NCI-H748 (cell line): ENCODE data around the gene BOD1.
"Not testable (repeated sequence)": the region's sequence is repeated elsewhere in the genome, so short reads cannot be mapped to it uniquely, and the experiment has no call there.

Source experiments
- DNase-seq: peaks from one replicate; lab custom pipeline; 2025; ENCODE audit not compliant: unreplicated experiment; lab: John Stamatoyannopoulos, UW

BOD1 gene

GRCh38 chr5:173620784-173621183 lies 4.3 kb upstream of the BOD1 start:
- DNase-seq = no peak

DNA sequence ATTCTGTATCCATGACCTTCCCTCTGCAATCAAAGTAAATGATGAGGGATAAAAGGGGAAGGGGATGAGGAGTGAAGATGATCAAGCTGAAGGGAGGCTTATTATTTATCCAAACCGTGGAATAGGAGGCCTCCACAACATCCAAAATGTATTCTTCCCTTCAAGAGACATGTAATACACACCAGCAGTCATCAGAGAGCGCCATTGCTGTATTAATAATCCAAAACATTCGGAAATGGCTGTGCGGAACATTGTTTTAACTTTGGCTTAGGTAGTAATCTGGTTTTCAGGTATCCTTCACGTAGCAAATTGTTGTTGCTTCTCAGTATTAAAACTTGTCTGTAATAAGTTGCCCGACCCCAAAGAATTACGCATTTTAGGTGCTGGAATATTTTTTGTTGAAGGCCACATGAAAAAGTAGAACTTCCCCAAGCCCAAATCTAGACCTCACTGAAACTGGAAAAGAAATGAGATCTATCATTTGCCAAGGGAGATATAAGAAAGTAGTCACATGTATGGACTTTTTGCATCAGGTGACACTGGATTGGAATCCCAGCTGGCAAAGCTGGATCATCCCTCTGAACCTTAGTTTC lies 2.6 kb upstream of the BOD1 start:
- peak; percentile 74 for DNase-seq

DNA sequence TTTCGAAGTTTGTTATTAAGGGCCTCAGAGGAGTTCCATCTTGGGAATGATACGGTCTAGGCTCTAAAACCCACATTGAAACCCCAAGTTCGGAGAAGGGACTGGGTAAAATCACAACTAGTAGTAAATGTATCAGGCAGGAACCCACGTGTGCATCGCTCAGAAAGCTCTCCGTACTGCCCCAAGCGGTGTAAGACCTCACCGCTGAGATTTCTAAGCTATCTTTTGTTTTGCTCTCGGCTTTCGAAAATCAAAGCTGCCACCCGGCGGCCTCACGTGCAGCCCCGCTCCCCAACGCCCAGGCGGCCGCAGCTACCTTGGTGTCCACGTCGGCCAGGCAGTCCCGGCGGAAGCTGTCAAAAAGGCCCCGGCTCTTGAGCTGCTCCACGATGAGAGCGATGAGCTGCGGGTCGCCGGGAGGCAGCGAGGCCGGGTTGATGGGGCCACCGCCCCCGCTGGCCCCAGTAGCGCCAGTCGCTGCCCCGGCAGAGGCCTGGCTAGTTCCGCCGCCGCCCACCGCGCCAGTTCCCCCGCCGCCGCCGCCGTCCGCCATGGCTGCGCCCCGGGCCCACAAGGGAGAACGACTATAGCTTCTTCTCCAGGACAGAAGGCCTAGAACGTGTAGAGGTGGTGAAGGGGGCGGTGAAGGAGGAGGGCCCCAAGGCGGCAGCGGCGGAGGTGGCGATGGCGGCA lies 420 bp downstream of the BOD1 start:
- DNase-seq = peak; percentile 81

GRCh38 chr5:173614591-173614990 lies 1.9 kb downstream of the BOD1 start:
- no peak for DNase-seq

DNA sequence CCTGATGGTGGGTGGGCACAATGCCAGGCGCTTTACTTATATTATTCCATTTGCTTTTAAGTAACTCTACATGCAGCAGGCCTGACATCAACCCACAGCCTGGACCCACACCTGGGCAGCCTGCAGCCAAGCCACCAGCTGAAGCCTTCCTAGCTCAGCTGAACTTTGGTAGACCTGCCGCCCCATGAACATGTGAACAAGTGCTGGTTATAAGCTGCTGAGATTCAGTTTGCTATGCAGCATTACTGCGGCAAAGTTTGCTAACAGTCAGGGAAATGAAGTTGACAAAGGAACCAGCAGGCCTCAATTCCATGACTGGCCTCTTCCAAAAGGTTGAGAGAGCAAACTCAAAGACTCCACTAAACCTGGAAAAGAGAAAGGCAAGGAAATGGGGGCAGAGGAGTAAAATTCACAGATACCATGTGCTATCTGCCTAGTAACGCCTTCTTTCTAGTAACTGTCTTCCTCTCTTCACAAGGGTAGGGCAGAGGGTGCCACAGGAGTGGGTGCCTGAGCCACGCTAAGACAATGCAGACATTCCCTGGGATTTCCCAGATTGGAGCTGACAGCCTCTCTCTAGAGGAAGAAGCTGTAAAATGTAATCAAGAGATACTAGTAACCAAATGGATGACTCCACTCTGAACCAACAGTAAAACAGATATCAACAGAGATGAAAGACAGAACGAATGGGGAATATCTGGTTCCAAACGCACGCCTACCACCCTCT lies 2.9 kb downstream of the BOD1 start:
- DNase-seq = no peak

DNA sequence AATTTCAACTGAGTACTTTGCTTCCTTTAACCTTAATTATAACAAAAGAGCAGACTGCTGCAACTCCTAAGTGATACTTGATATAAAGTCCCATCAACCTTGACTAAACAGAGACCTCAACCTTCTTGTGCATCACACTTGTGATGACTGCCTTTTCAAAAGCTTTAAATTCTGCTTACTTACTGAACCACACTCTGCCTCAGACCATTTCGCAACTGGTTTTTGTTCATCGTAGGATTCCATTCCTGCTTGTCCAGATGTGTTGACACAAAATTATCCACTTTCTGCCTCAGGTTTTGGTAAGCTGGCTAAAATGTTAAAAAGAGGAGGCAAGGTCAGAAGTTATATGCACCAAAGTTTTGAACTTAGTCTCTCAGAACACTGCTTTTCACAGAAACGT lies 3.5 kb downstream of the BOD1 start:
- DNase-seq = no peak

DNA sequence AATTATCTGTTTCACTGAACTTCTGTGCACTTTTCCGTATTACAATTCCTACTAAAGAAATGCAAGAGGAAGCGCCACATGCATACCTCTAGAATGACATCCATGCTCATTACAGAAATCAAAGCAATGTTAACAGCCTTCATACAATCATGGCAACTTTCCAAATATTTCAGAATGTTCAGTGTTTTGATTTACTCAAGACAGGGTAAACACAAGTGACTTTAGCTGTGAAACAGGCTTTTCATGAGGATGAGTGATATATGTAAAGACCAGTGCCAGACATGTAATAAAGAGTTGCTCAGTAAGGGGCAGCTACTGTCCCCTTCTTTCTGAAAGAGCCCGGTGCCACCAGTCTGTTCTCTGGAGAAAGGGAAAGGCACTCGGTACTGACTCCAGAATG lies 4.7 kb downstream of the BOD1 start:
- DNase-seq = no peak

GRCh38 chr5:173604141-173604540 lies 12.3 kb downstream of the BOD1 start:
- DNase-seq = no peak

DNA sequence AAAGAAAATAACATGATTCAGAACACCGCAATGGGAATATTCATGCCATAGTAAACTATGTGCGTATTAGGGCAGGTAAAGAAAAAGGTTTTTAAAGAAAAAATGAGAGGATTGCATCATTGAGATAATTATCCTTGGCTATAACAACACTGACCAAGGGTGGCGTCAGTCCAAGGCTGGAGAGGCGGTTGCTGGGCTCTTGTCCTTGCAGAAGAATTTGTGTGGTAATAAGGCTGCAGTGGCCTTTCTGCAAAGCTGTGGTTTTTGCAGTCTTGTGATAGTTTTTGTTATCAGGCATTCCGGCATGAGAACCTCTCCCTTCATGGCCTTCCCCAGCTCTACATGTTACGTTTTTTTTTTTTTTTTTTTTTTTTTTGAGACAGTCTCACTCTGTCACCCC lies 14.0 kb downstream of the BOD1 start:
- DNase-seq = no peak

DNA sequence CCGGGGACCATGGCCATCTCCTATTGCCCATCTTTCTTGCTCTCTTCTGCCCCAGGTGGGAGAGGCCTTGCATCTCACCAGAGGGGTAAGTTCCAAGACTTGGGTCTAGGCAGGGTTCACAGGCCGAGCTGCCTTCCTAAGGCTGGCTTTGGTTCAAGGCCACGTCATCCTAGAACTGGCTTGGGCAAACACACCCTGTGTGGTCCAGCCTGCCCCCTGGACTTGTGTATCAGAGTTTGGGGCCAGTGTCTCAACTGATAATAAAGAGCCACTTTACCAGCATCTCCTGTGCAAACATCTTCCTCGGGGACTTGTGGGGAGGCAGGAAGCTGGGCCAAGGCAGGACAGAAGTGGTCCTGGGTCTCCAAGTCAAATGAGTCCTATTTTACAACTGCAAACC lies 17.8 kb downstream of the BOD1 start:
- no peak for DNase-seq

- no peak for DNase-seq
These were observed 19.1 kb downstream of the BOD1 start for GRCh38 chr5:173597304-173597703.

- DNase-seq = no peak
These were observed 20.6 kb downstream of the BOD1 start for GRCh38 chr5:173595841-173596240.

DNA sequence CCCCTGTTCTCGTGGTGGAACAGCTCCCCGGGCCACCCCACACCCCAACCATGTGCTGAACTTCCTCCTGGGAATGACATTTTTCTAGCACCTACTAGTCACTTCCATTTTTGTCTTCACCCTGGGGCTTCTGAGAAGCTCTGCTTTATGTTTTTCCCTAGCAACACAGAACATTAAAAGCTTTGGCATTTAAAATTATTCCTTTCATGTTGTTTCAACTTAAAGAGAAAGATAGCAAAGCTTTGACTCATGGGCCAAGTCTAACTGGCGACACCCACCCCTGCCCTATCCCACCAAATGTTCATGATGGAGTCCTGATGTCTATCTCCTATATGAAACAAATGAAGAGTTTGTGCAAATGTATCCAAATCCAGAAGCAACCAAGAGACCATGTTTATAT lies 22.4 kb downstream of the BOD1 start:
- no peak for DNase-seq

GRCh38 chr5:173592050-173592669 lies 24.3 kb downstream of the BOD1 start:
- peak; percentile 14 for DNase-seq

GRCh38 chr5:173591056-173591514 lies 25.4 kb downstream of the BOD1 start:
- no peak for DNase-seq

- no peak for DNase-seq
These were observed 25.9 kb downstream of the BOD1 start for GRCh38 chr5:173590436-173591055.

GRCh38 chr5:173586133-173586532 lies 30.3 kb downstream of the BOD1 start:
- not testable (repeated sequence) for DNase-seq

GRCh38 chr5:173583346-173583745 lies 33.1 kb downstream of the BOD1 start:
- no peak for DNase-seq

GRCh38 chr5:173582216-173583111 lies 34.0 kb downstream of the BOD1 start:
- DNase-seq = no peak
